Mesenchymal stem cell (in vitro differentiated cells and primary cell): ENCODE data around the gene SOX8.

Source experiments
- DNase-seq: peaks from one replicate; pipeline ENCODE4 v3.0.0-alpha.2; 2013
- H2AFZ ChIP-seq: one replicate; pipeline ENCODE4 v1.6.1; 2013; ENCODE audit warnings: low read depth, mild to moderate bottlenecking, control low read depth, inconsistent platforms, low read length, moderate library complexity
- H2AK5ac ChIP-seq: 2 replicates; pipeline ENCODE4 v1.6.1; 2013; ENCODE audit warnings: low read length, moderate library complexity, mild to moderate bottlenecking, inconsistent platforms; ENCODE audit not compliant: severe bottlenecking
- H2BK120ac ChIP-seq: one replicate; pipeline ENCODE4 v1.6.1; 2013; ENCODE audit warnings: low read depth, mild to moderate bottlenecking, inconsistent platforms, low read length, moderate library complexity
- H2BK12ac ChIP-seq, 2 experiments: one replicate each; pipeline ENCODE4 v1.6.1; 2013; ENCODE audit warnings: inconsistent platforms in 2 of 2, low read length in 2 of 2, mild to moderate bottlenecking in 2 of 2, moderate library complexity in 2 of 2, control low read depth in 1 of 2
- H2BK15ac ChIP-seq: one replicate; pipeline ENCODE4 v1.6.1; 2013; ENCODE audit warnings: mild to moderate bottlenecking, low read depth, inconsistent platforms; ENCODE audit not compliant: poor library complexity, severe bottlenecking
- H2BK5ac ChIP-seq: 2 replicates; pipeline ENCODE4 v1.6.1; 2013; ENCODE audit warnings: low read depth, mild to moderate bottlenecking, low read length, control low read depth, inconsistent platforms; ENCODE audit not compliant: poor library complexity, severe bottlenecking
- H3K14ac ChIP-seq, 2 experiments: one replicate each; pipeline ENCODE4 v1.6.1; 2013; ENCODE audit warnings: inconsistent platforms in 2 of 2, low read length in 2 of 2, control low read depth in 1 of 2, mild to moderate bottlenecking in 1 of 2, moderate library complexity in 1 of 2
- H3K18ac ChIP-seq, 2 experiments: one replicate each; pipeline ENCODE4 v1.6.1; 2013; ENCODE audit warnings: inconsistent platforms in 2 of 2, low read length in 2 of 2, control low read depth in 1 of 2, low read depth in 1 of 2, mild to moderate bottlenecking in 1 of 2
- H3K23ac ChIP-seq, 2 experiments: one replicate each; pipeline ENCODE4 v1.6.1; 2013; ENCODE audit warnings: inconsistent platforms in 2 of 2, low read length in 2 of 2, mild to moderate bottlenecking in 2 of 2, moderate library complexity in 2 of 2, control low read depth in 1 of 2
- H3K27ac ChIP-seq: 2 replicates; pipeline ENCODE4 v1.5.1; 2013; ENCODE audit warnings: mild to moderate bottlenecking, moderate library complexity, low read length, control low read depth, inconsistent platforms; ENCODE audit not compliant: poor library complexity, severe bottlenecking
- H3K27me3 ChIP-seq, 2 experiments: 2 replicates each; pipeline versions ENCODE4 v1.6.1 to v1.7.0; 2013; ENCODE audit warnings: low read length in 2 of 2, mild to moderate bottlenecking in 2 of 2, moderate library complexity in 2 of 2, control low read depth in 1 of 2, inconsistent platforms in 1 of 2; ENCODE audit not compliant: control insufficient read depth in 1 of 2, insufficient read depth in 1 of 2
- H3K36me3 ChIP-seq, 2 experiments: 2 replicates each; pipeline versions ENCODE4 v1.6.1 to v1.7.0; 2013; ENCODE audit warnings: low read length in 2 of 2, control low read depth in 1 of 2, inconsistent platforms in 1 of 2, low read depth in 1 of 2, mild to moderate bottlenecking in 1 of 2; ENCODE audit not compliant: insufficient read depth in 2 of 2, control insufficient read depth in 1 of 2
- H3K4ac ChIP-seq, 2 experiments: one replicate each; pipeline ENCODE4 v1.6.1; 2013; ENCODE audit warnings: inconsistent platforms in 2 of 2, low read length in 2 of 2, mild to moderate bottlenecking in 2 of 2, moderate library complexity in 2 of 2, control low read depth in 1 of 2, low read depth in 1 of 2
- H3K4me1 ChIP-seq: 2 replicates; pipeline ENCODE4 v1.6.1; 2013; ENCODE audit warnings: low read depth, low read length, control low read depth; ENCODE audit not compliant: control insufficient read depth, insufficient read depth
- H3K4me2 ChIP-seq: 2 replicates; pipeline ENCODE4 v1.6.1; 2013; ENCODE audit warnings: low read length, mild to moderate bottlenecking, inconsistent platforms; ENCODE audit not compliant: poor library complexity, severe bottlenecking
- H3K4me3 ChIP-seq, 2 experiments: 2 replicates each; pipeline versions ENCODE4 v1.5.1 to v1.7.0; 2013; ENCODE audit warnings: low read length in 2 of 2, mild to moderate bottlenecking in 2 of 2, control low read depth in 1 of 2, low read depth in 1 of 2; ENCODE audit not compliant: insufficient read depth in 1 of 2
- H3K79me1 ChIP-seq: replicated peaks from 2 replicates; pipeline ENCODE4 v1.6.1; 2013; ENCODE audit warnings: mild to moderate bottlenecking, control low read depth, low read length, inconsistent platforms; ENCODE audit not compliant: poor library complexity, severe bottlenecking
- H3K9ac ChIP-seq: 2 replicates; pipeline ENCODE4 v1.7.0; 2013; ENCODE audit warnings: mild to moderate bottlenecking, low read length, moderate library complexity
- H3K9me3 ChIP-seq: 2 replicates; pipeline ENCODE4 v1.7.0; 2013; ENCODE audit warnings: mild to moderate bottlenecking, low read length; ENCODE audit not compliant: control insufficient read depth
- H4K8ac ChIP-seq: one replicate; pipeline ENCODE4 v1.6.1; 2013; ENCODE audit warnings: inconsistent platforms, mild to moderate bottlenecking, low read length, moderate library complexity
- H4K91ac ChIP-seq: one replicate; pipeline ENCODE4 v1.6.1; 2013; ENCODE audit warnings: mild to moderate bottlenecking, low read length, inconsistent platforms
- WGBS: methylation state at CpG from one replicate; pipeline ENCODE4 v1.1.7; 2013; ENCODE audit warnings: mixed read lengths; 5-methylcytosine and 5-hydroxymethylcytosine counted together

Gene SOX8

GRCh38 chr16:984736-985636, 3.4 kb downstream of the SOX8 start:
- H3K27ac ChIP-seq, result no peak overlapping the region
- no peak overlapping the region for H2BK15ac ChIP-seq
- peaks cover 10 to 78% of the 10 kb centered on the region in 2 experiments for H3K27me3 ChIP-seq
- H3K36me3 ChIP-seq, result no peaks in the 10 kb centered on the region
- H2AFZ ChIP-seq, result no peak overlapping the region
- H3K18ac ChIP-seq, result no peak overlapping the region
- DNase-seq, result no peak
- no peak overlapping the region for H3K9ac ChIP-seq
- H4K91ac ChIP-seq, result no peak overlapping the region
- H3K14ac ChIP-seq, result no peak overlapping the region
- H3K79me1 ChIP-seq, result no peaks in the 10 kb centered on the region
- H2BK120ac ChIP-seq, result no peak overlapping the region
- H2BK5ac ChIP-seq, result no peak overlapping the region
- WGBS, result 95% methylated on average over 72 of the region's 78 CpGs
- peaks cover 10% of the 10 kb centered on the region for H3K4me1 ChIP-seq
- H2AK5ac ChIP-seq, result no peak overlapping the region
- no peak overlapping the region for H3K4me2 ChIP-seq
- H4K8ac ChIP-seq, result no peak overlapping the region
- no peak overlapping the region for H3K4me3 ChIP-seq
- no peaks in the 10 kb centered on the region for H3K9me3 ChIP-seq
- H2BK12ac ChIP-seq, result no peak overlapping the region
- H3K23ac ChIP-seq, result no peak overlapping the region
- no peak overlapping the region for H3K4ac ChIP-seq

DNA sequence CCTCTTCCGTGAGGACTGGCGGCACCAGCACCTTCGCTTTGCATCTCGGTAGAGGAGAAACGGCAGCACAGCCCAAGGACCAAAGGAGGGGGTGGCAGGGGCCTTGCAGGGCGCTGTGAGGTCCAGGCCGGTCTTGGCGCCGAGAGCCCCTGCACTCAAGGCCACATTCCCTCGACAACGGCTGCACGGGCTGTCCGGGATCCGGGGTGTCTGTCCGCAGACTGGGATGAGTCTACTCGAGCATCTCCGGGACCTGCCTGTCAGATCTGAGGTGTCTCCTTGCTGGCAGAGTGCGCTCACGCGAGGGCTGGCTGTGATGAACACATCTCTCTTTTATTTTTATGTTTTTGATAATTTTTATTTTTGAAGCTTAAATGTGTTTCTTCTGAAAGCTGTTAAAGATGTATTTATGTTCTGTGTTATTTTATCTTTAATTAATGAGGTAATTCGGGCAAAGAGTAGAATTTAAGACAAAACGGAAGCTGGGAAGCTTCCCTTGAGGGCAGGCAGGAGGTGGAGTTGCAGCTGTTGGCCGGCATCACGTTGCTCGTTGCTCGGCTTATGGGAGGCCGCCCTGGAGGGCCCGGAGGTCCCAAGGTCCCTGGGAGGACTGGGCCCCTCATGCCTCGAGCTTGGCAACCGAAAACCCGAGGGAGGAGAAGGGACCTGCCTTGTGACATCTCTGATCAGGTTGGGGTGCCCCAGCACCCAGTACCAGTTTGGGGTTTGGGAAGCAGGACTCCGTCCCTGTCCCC, 4.3 kb downstream of the SOX8 start:
- no peak overlapping the region for H3K23ac ChIP-seq
- H2BK5ac ChIP-seq, result no peak overlapping the region
- no peak overlapping the region for H3K14ac ChIP-seq
- H3K27me3 ChIP-seq, result peaks cover 9 to 76% of the 10 kb centered on the region in 2 experiments
- H2AK5ac ChIP-seq, result no peak overlapping the region
- 84% methylated on average over 28 of the region's 32 CpGs for WGBS
- no peaks in the 10 kb centered on the region for H3K36me3 ChIP-seq
- H3K79me1 ChIP-seq, result no peaks in the 10 kb centered on the region
- no peak overlapping the region for H2AFZ ChIP-seq
- no peak overlapping the region for H4K91ac ChIP-seq
- H3K27ac ChIP-seq, result no peak overlapping the region
- H4K8ac ChIP-seq, result no peak overlapping the region
- no peak overlapping the region for H2BK15ac ChIP-seq
- no peak overlapping the region for H3K18ac ChIP-seq
- peaks cover 6% of the 10 kb centered on the region for H3K4me1 ChIP-seq
- H3K4ac ChIP-seq, result no peak overlapping the region
- no peak for DNase-seq
- no peak overlapping the region for H3K9ac ChIP-seq
- H2BK120ac ChIP-seq, result no peak overlapping the region
- H3K9me3 ChIP-seq, result no peaks in the 10 kb centered on the region
- H3K4me2 ChIP-seq, result no peak overlapping the region
- H3K4me3 ChIP-seq, result no peak overlapping the region
- H2BK12ac ChIP-seq, result no peak overlapping the region

GRCh38 chr16:986411-986810, 4.8 kb downstream of the SOX8 start:
- H4K8ac ChIP-seq, result no peak overlapping the region
- no peak overlapping the region for H3K4me3 ChIP-seq
- H3K14ac ChIP-seq, result no peak overlapping the region
- H3K36me3 ChIP-seq, result no peaks in the 10 kb centered on the region
- H3K4me1 ChIP-seq, result peaks cover 4% of the 10 kb centered on the region
- H3K9ac ChIP-seq, result no peak overlapping the region
- H4K91ac ChIP-seq, result no peak overlapping the region
- no peak overlapping the region for H2AFZ ChIP-seq
- no peak overlapping the region for H3K18ac ChIP-seq
- H2AK5ac ChIP-seq, result no peak overlapping the region
- H3K9me3 ChIP-seq, result no peaks in the 10 kb centered on the region
- 81% methylated on average over 7 of the region's 8 CpGs for WGBS
- peaks cover 9 to 78% of the 10 kb centered on the region in 2 experiments for H3K27me3 ChIP-seq
- no peak overlapping the region for H3K27ac ChIP-seq
- H3K4me2 ChIP-seq, result no peak overlapping the region
- no peak overlapping the region for H3K23ac ChIP-seq
- H2BK120ac ChIP-seq, result no peak overlapping the region
- H2BK12ac ChIP-seq, result no peak overlapping the region
- no peak overlapping the region for H3K4ac ChIP-seq
- no peak for DNase-seq
- H3K79me1 ChIP-seq, result no peaks in the 10 kb centered on the region
- H2BK15ac ChIP-seq, result no peak overlapping the region
- no peak overlapping the region for H2BK5ac ChIP-seq

DNA sequence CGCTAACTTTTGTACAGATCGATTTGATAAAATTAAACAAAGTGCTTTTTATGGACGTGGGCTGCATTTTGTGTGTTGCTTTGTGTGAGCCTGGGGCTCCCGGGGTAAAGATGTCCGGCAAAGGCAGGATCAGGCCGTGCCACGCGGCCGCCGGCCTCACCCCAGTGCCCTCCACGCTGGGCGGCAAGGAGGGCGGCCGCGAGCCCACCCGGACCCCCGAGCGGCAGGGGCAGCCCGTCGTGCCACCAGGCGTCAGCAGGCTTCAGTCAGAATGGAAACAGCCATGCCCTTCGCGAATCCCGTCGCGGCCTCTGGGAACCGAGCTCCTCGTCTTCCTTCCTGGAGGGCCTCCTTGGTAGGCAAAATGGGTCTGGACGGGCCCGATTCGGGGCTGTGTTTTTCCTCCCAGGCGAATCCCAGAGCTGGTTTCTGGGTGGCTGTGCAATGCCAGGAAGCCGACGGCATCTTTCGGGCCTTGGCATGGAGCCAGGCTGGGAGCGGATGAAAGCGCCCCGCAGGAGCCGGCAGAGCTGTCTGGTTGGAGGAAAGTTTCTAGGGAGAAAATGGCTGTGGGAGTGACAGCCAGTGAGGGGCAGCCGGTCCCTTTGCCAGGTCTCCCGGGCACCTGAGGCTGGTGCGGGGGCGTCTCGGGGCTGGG, 5.5 kb downstream of the SOX8 start:
- Histone ChIP-seq H2BK12ac (no peak overlapping the region), H4K91ac (no peak overlapping the region), H3K4ac (no peak overlapping the region), H3K9ac (no peak overlapping the region), H3K4me2 (no peak overlapping the region), H3K27ac (no peak overlapping the region), H3K4me1 (peaks cover under 1% of the 10 kb centered on the region), H3K79me1 (no peaks in the 10 kb centered on the region), H2AFZ (no peak overlapping the region), H3K18ac (no peak overlapping the region), H3K4me3 (no peak overlapping the region), H4K8ac (no peak overlapping the region), H3K27me3 (peaks cover 12 to 82% of the 10 kb centered on the region in 2 experiments), H2AK5ac (no peak overlapping the region), H2BK120ac (no peak overlapping the region), H3K23ac (no peak overlapping the region), H3K36me3 (no peaks in the 10 kb centered on the region), H2BK5ac (no peak overlapping the region), H3K14ac (no peak overlapping the region), H2BK15ac (no peak overlapping the region), H3K9me3 (no peaks in the 10 kb centered on the region)
- WGBS, result 93% methylated on average over 44 of the region's 44 CpGs
- DNase-seq, result no peak
